ENCODE results near the gene LHFPL2.
A peak's percentile ranks its signal among the peaks of the same experiment; 100 is the strongest.
"Not testable (repeated sequence)": the region's sequence is repeated elsewhere in the genome, so short reads cannot be mapped to it uniquely, and the experiment has no call there.

LHFPL2 gene

DNA sequence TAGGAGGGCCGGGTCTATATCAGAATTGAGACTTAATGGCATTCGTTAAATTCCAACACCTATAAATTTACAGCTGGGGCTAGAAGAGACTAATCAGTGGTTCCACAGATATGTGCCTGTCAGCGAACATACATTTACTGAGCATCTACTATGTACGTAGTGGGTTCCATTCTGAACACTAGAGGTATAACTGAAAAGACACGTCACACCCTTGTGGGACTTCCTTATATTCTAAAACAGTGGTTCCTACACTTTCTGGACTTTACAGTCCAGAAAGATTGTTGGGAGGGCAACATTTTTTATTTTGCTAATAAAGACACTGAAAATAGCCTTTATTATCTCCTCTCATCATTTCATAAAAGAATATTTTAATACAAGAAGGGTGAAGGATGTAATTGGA lies 147.7 kb downstream of the LHFPL2 start:
- no peak for DNase-seq (ENCODE audit: low spot score)

- no peak for DNase-seq (ENCODE audit: low spot score)
Measured at GRCh38 chr5:78500028-78500427, 148.5 kb downstream of the LHFPL2 start.

DNA sequence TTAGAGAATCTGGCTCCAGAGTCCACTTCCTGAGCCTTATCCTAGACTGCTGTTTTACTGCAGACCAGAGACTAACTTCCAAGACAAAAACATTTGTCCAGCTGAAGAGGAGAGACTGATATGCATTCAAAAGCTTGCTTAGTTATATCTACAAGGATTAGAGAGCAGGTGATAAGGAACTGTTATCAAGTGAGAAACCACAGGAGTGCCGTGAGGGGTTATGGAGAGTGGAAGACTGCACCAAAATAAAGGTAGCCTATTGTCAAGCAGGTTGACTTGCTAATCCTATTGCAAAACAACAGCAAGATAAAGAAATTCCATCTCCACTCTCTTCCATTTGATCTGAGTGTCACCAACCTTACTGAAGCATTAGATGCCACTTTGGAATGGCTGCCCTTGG lies 149.1 kb downstream of the LHFPL2 start:
- no peak for DNase-seq (ENCODE audit: low spot score)

DNA sequence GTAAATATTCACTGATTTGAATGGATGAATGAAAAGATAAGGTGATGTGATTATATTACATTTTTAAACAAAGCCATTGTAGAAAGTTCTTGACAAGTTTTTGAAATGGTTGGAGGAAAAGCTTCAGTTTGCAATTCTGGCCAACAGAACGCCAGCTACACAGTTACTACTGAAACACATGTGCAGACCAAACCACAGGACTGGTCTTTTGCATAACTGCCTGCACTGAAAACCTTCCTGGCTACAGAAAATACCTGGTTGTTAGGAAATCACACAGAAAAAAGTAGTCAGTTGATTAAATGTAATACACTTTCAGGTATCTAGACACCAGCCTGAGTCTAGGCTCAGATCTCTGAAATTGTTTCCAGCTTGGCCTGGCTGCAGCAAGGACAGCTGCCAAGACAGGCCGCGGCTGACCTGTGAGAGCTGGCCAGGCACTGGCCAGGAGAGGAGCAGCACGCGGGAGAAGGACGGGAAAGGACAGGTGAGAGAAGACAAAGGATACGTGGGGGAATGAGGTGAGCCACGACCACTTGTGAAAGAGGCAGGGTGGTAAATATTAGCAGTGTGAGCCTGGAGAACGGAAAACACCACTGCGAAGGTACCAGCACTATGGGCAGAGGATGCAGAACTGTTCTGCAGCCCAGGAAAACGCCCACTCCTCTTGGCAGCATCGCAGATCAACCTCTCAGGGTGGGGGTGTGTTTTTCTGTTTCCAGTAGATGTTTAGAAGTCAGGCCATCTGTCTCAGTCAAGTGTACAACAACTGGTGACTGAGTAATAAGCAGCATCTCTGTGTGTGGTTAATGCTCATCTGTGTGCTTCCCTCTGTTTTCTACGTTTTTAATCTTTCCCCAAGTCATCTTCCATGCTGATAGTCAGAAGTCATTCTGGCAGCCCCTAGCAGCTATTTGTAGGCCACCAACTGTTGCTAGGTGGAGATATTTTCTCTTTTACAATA lies 150.7 kb downstream of the LHFPL2 start:
- no peak for DNase-seq (ENCODE audit: low spot score)

- DNase-seq (ENCODE audit: low spot score): no peak
Measured at GRCh38 chr5:78496373-78496772, 152.2 kb downstream of the LHFPL2 start.

GRCh38 chr5:78495800-78496199 lies 152.8 kb downstream of the LHFPL2 start:
- no peak for DNase-seq (ENCODE audit: low spot score)

DNA sequence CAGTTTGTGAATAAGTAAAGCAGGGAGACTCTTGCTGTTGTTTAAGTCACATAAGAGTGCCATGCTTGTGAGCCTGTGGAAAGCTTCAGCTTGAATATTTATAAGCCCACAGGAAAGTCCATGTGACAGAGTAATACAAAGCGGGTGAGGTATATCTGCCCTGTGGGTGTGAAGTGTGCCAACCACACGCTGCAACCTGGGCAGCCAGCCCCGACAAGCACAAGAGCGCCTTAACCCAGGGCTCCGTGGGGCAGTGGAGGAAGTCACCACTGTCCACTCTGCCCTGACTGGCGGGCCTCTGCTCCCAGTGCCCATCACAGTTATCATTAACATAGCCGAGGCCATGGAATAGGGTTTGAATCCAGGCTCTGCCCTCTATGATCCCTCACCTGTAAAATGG lies 155.9 kb downstream of the LHFPL2 start:
- no peak for DNase-seq (ENCODE audit: low spot score)

DNA sequence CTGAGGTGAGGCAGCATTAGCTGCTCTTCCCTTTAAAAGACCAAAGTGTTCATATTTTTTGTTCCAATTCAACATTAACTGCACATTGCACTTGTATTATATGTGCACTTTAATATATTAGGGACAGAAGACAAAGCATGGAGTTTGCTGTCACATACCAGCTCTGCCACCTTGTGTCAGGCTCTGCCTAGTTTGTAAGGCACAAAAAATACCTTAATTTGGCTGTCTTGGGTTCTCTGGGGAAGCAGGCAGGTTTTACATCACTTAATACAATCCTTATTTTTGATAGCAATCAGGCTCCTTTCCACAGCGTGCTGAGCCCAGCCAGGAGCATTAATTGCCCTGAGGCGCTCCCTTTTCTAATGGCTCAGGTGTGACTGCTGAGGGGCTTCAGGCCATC lies 156.3 kb downstream of the LHFPL2 start:
- DNase-seq (ENCODE audit: low spot score): no peak

- DNase-seq (ENCODE audit: low spot score): no peak
Measured at GRCh38 chr5:78490709-78491485, 157.7 kb downstream of the LHFPL2 start.

- DNase-seq (ENCODE audit: low spot score): no peak
Measured at GRCh38 chr5:78487846-78488245, 160.7 kb downstream of the LHFPL2 start.

- DNase-seq (ENCODE audit: low spot score): no peak
Measured at GRCh38 chr5:78486218-78486617, 162.4 kb downstream of the LHFPL2 start.

- DNase-seq (ENCODE audit: low spot score): no peak
Measured at GRCh38 chr5:78483809-78484521, 164.6 kb downstream of the LHFPL2 start.

GRCh38 chr5:78482948-78483347 lies 165.6 kb downstream of the LHFPL2 start:
- no peak for DNase-seq (ENCODE audit: low spot score)

DNA sequence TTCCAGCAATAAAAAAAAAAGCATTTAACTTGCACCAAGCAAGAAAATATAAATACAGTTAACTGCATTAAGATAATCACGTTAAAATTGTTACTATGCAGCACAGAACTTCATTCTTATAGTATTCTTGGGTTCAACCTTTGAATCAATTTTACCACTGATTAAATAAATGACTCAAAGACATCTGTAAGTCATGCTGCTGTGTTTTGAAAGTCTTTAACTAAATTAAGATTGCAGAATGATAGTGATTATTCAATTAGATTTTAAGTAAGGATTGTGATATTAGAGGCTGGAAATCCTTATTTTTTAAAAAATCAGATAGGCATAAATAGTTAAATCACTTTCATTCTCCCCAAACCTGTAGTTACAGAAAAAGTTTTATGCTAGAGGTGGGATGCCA lies 171.8 kb downstream of the LHFPL2 start:
- DNase-seq (ENCODE audit: low spot score): no peak

GRCh38 chr5:78475370-78475769 lies 173.2 kb downstream of the LHFPL2 start:
- no peak for DNase-seq (ENCODE audit: low spot score)

DNA sequence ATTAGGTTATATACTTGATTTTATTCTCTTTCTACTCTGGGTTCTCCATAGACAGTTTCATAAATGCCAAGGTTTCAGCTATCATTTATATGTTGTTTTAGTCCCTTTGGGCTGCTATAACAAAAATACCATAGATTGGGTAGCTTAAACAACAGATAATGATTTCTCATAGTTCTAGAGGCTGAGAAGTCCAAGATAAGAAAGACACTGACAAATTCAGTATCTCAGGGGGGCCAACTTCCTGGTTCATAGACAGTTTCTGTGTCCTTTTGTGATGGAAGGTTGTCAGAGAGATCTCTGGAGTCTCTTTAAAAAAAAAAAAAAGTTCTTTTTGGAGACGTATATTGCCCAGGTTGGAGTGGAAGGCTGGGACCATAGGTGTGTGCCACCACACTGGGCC lies 174.8 kb downstream of the LHFPL2 start:
- no peak for DNase-seq (ENCODE audit: low spot score)

DNA sequence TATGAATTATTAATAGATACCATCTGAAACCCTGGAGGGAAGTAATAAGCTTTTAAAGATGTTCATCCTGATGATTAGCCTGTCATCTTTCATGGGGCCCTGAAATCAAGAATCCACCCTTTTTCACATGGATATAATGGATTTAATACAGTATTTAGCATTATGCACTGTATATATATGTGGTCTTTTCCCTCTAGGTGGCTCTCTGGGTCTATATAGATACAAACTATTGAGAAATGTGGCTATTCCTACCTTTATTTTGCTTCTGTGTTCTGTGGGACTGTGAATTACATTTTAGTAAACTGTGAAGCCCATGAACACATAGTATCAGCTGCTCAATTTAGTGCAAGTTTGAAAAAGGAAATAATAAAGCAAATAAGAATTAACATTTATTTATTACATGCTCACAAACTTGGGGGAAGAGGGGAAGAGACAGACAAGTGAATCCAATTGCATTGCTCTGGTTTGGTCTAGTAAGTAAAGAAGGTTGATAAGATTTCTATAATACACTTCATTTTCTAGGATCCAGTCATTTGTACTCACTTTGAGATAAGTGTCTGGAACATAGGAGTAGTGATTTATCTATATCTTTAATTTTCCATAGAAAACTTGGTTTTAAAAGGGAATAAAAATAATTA lies 176.0 kb downstream of the LHFPL2 start:
- no peak for DNase-seq (ENCODE audit: low spot score)

GRCh38 chr5:78471896-78472295 lies 176.7 kb downstream of the LHFPL2 start:
- no peak for DNase-seq (ENCODE audit: low spot score)

DNA sequence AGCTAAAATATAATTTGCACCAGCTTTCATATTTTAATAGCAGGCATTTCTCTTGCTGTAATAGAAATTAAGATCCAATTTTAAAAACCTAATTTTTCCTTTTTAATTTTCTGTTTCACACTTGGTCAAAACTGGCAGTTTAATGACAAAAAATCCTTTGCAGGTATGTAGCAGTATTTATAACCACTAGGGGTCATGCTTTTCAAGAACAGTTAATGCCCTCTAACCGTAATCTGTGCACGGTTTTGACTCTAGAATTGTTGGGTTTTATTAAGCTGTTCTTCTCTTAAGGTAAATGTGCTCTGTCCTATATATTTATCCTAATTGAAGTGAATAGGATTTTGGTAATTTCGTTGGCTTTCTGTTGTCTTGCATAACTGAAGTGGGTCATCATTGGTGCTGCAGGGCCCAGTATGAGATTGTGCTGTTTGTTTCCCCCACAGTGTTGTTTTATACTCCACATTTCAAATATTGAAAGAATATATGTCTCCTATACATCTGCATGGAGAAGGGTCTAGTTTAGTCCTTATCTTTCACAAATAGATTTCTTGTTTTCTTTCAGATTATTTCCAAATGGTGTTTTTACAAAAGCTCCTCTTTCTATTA lies 180.7 kb downstream of the LHFPL2 start:
- peak; percentile 37 for DNase-seq (ENCODE audit: low spot score)

DNA sequence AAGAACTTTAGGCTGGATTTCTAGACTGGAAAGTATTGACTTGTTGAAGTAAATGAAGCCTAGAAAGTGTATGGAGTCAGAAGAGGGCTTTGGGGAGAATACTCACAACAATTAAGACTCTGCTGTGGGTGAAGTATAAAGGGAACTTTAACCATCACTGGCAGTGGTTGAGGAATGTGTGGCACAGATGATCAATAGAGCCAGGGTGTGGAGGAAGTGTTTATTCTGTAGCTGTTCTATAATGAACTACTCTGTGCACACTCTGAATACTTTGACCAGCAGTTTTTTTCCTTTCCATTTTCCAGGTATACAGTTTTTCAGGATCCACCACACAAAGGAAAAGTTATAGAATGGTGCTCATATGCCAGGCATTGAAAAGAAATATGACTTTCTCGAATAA lies 181.4 kb downstream of the LHFPL2 start:
- DNase-seq (ENCODE audit: low spot score): no peak

- no peak for DNase-seq (ENCODE audit: low spot score)
Measured at GRCh38 chr5:78458843-78459242, 189.7 kb downstream of the LHFPL2 start.

GRCh38 chr5:78457507-78457906 lies 191.1 kb downstream of the LHFPL2 start:
- DNase-seq (ENCODE audit: low spot score): not testable (repeated sequence)
